ENCODE measurements around the gene CCDC192. TPM values are rescaled to one million over a fixed set of nuclear protein-coding genes. Genes with fewer than 3 reads are reported as not detected.

Gene CCDC192
- polyA plus RNA-seq, 3 donors, result not detected

- Mint-ChIP-seq H3K27ac (no peak overlapping the region), H3K9me3 (peaks cover 0 to 15% (median 5%) of the 10 kb centered on the region in 7 donors), H3K36me3 (peaks cover 0 to 4% of the 10 kb centered on the region in 2 donors), H3K4me1 (no peaks in the 10 kb centered on the region), H3K4me3 (no peak overlapping the region), H3K27me3 (ENCODE audit: low read depth in 3 of 3) (peaks cover 0 to 3% (median 2%) of the 10 kb centered on the region in 3 donors)
- intact Hi-C loops (cut with micrococcal nuclease), result no loop called here
- H3K79me2 ChIP-seq (ENCODE audit: insufficient read depth, low read length), result no peaks in the 10 kb centered on the region
- H2AFZ ChIP-seq (ENCODE audit: insufficient read depth, low read depth, low read length, poor library complexity, severe bottlenecking), result no peak overlapping the region
- TF ChIP-seq CTCF (IDR thresholded peaks at IDR 0.05), result no peak
- no peak overlapping the region for H3K4me3 ChIP-seq (replicated peaks in 1 of 3; ENCODE audit: low read depth in 2 of 3, low read length in 3 of 3)
- no peaks in the 10 kb centered on the region for H4K20me1 ChIP-seq (ENCODE audit: insufficient read depth, low read length)
- no peaks in the 10 kb centered on the region for H3K4me1 ChIP-seq (ENCODE audit: control insufficient read depth in 1 of 2, insufficient read depth in 2 of 2, low read length in 2 of 2)
- no peak for DNase-seq
- peaks cover 0 to 11% of the 10 kb centered on the region in 2 donors for H3K9me3 ChIP-seq (replicated peaks in 1 of 2; ENCODE audit: control insufficient read depth in 1 of 2, insufficient read depth in 1 of 2, low read length in 2 of 2)
- H3K27me3 ChIP-seq (ENCODE audit: control insufficient read depth in 2 of 2, insufficient read depth in 2 of 2, low read length in 2 of 2), result no peaks in the 10 kb centered on the region
- H3K27ac ChIP-seq (ENCODE audit: low read depth in 1 of 2, low read length in 2 of 2), result no peak overlapping the region
- no peak overlapping the region for H3K4me2 ChIP-seq (replicated peaks; ENCODE audit: extremely low read depth, low read length, poor library complexity, severe bottlenecking)
- H3K36me3 ChIP-seq (replicated peaks in 1 of 2; ENCODE audit: control insufficient read depth in 1 of 2, insufficient read depth in 2 of 2, low read length in 2 of 2), result no peaks in the 10 kb centered on the region
- no peak overlapping the region for H3K9ac ChIP-seq (ENCODE audit: insufficient read depth, low read length, poor library complexity, severe bottlenecking)
These were observed 266.5 kb downstream of the CCDC192 start for GRCh38 chr5:127969651-127970050.

- H3K27ac ChIP-seq (ENCODE audit: low read depth in 1 of 2, low read length in 2 of 2), result no peak overlapping the region
- no peak overlapping the region for H3K4me3 ChIP-seq (replicated peaks in 1 of 3; ENCODE audit: low read depth in 2 of 3, low read length in 3 of 3)
- no peaks in the 10 kb centered on the region for H3K4me1 Mint-ChIP-seq
- H3K4me2 ChIP-seq (replicated peaks; ENCODE audit: extremely low read depth, low read length, poor library complexity, severe bottlenecking), result no peak overlapping the region
- H3K79me2 ChIP-seq (ENCODE audit: insufficient read depth, low read length), result no peaks in the 10 kb centered on the region
- H4K20me1 ChIP-seq (ENCODE audit: insufficient read depth, low read length), result no peaks in the 10 kb centered on the region
- peaks cover 0 to 15% (median 5%) of the 10 kb centered on the region in 7 donors for H3K9me3 Mint-ChIP-seq
- WGBS (ENCODE audit: insufficient coverage), result no CpG with 5 or more reads among the region's 1 CpG
- no peak overlapping the region for H3K27ac Mint-ChIP-seq
- H3K27me3 Mint-ChIP-seq (ENCODE audit: low read depth in 3 of 3), result peaks cover 0 to 3% (median 2%) of the 10 kb centered on the region in 3 donors
- DNase-seq, result no peak
- intact Hi-C loops (cut with micrococcal nuclease), result no loop called here
- no peaks in the 10 kb centered on the region for H3K36me3 ChIP-seq (replicated peaks in 1 of 2; ENCODE audit: control insufficient read depth in 1 of 2, insufficient read depth in 2 of 2, low read length in 2 of 2)
- H3K36me3 Mint-ChIP-seq, result peaks cover 0 to 4% of the 10 kb centered on the region in 2 donors
- no peaks in the 10 kb centered on the region for H3K4me1 ChIP-seq (ENCODE audit: control insufficient read depth in 1 of 2, insufficient read depth in 2 of 2, low read length in 2 of 2)
- no peaks in the 10 kb centered on the region for H3K27me3 ChIP-seq (ENCODE audit: control insufficient read depth in 2 of 2, insufficient read depth in 2 of 2, low read length in 2 of 2)
- H3K4me3 Mint-ChIP-seq, result no peak overlapping the region
- H3K9me3 ChIP-seq (replicated peaks in 1 of 2; ENCODE audit: control insufficient read depth in 1 of 2, insufficient read depth in 1 of 2, low read length in 2 of 2), result peaks cover 0 to 11% of the 10 kb centered on the region in 2 donors
- H3K9ac ChIP-seq (ENCODE audit: insufficient read depth, low read length, poor library complexity, severe bottlenecking), result no peak overlapping the region
- no peak overlapping the region for H2AFZ ChIP-seq (ENCODE audit: insufficient read depth, low read depth, low read length, poor library complexity, severe bottlenecking)
- no peak for TF ChIP-seq CTCF (IDR thresholded peaks at IDR 0.05)
These were observed 266.9 kb downstream of the CCDC192 start for GRCh38 chr5:127970081-127970480.
